ENCODE measurements around the gene IFNG.

- TF ChIP-seq POLR2A (IDR thresholded peaks at IDR 0.05; ENCODE audit: low read length), result no peak
- TF ChIP-seq GATA1 (IDR thresholded peaks at IDR 0.05; ENCODE audit: low read depth, low read length), result no peak
Observed at GRCh38 chr12:68178774-68179439, 19.4 kb upstream of the IFNG start.

Measured in erythroblast (primary cell).